ENCODE data around the gene NUDT8. TPM values are rescaled to one million over a fixed set of nuclear protein-coding genes. Genes with fewer than 3 reads are reported as not detected.
"Not testable (repeated sequence)": the region's sequence is repeated elsewhere in the genome, so short reads cannot be mapped to it uniquely, and the experiment has no call there.

The NUDT8 gene
- total RNA-seq, 1 donor from 2014 or later, result 5.2 TPM

- no peak overlapping the region for H3K27ac ChIP-seq (ENCODE audit: low read depth, low read length)
- no peak overlapping the region for H3K4me3 ChIP-seq (ENCODE audit: low read length in 3 of 3)
- no peaks in the 10 kb centered on the region for H3K9me3 ChIP-seq (ENCODE audit: control insufficient read depth in 3 of 3, low read length in 3 of 3)
- no peaks in the 10 kb centered on the region for H3K4me1 ChIP-seq (ENCODE audit: control insufficient read depth in 3 of 3, insufficient read depth in 3 of 3, low read length in 3 of 3)
- no peaks in the 10 kb centered on the region for H3K36me3 ChIP-seq (ENCODE audit: control insufficient read depth in 3 of 3, insufficient read depth in 3 of 3, low read length in 3 of 3)
- H3K9ac ChIP-seq (ENCODE audit: low read depth in 1 of 3, low read length in 3 of 3), result no peak overlapping the region
- H3K27me3 ChIP-seq (ENCODE audit: control insufficient read depth in 3 of 3, insufficient read depth in 3 of 3, low read length in 3 of 3), result peaks cover 11 to 34% (median 26%) of the 10 kb centered on the region in 3 donors
These were observed 11.1 kb upstream of the NUDT8 start for GRCh38 chr11:67640758-67641337.

GRCh38 chr11:67640021-67640757 lies 10.5 kb upstream of the NUDT8 start:
- Histone ChIP-seq H3K4me3 (ENCODE audit: low read length in 3 of 3) (no peak overlapping the region), H3K9ac (ENCODE audit: low read depth in 1 of 3, low read length in 3 of 3) (no peak overlapping the region), H3K36me3 (ENCODE audit: control insufficient read depth in 3 of 3, insufficient read depth in 3 of 3, low read length in 3 of 3) (no peaks in the 10 kb centered on the region), H3K27me3 (ENCODE audit: control insufficient read depth in 3 of 3, insufficient read depth in 3 of 3, low read length in 3 of 3) (peaks cover 12 to 34% (median 26%) of the 10 kb centered on the region in 3 donors), H3K4me1 (ENCODE audit: control insufficient read depth in 3 of 3, insufficient read depth in 3 of 3, low read length in 3 of 3) (no peaks in the 10 kb centered on the region), H3K27ac (ENCODE audit: low read depth, low read length) (no peak overlapping the region), H3K9me3 (ENCODE audit: control insufficient read depth in 3 of 3, low read length in 3 of 3) (no peaks in the 10 kb centered on the region)

- H3K4me3 ChIP-seq (ENCODE audit: low read length in 3 of 3), result no peak within 1 kb of the TSS
- no peaks in the 10 kb centered on the region for H3K9me3 ChIP-seq (ENCODE audit: control insufficient read depth in 3 of 3, low read length in 3 of 3)
- H3K4me1 ChIP-seq (ENCODE audit: control insufficient read depth in 3 of 3, insufficient read depth in 3 of 3, low read length in 3 of 3), result no peaks in the 10 kb centered on the region
- H3K36me3 ChIP-seq (ENCODE audit: control insufficient read depth in 3 of 3, insufficient read depth in 3 of 3, low read length in 3 of 3), result no peaks in the 10 kb centered on the region
- H3K27me3 ChIP-seq (ENCODE audit: control insufficient read depth in 3 of 3, insufficient read depth in 3 of 3, low read length in 3 of 3), result peaks cover 14 to 39% (median 34%) of the 10 kb centered on the region in 3 donors
- H3K9ac ChIP-seq (ENCODE audit: low read depth in 1 of 3, low read length in 3 of 3), result no peak within 1 kb of the TSS
- H3K27ac ChIP-seq (ENCODE audit: low read depth, low read length), result no peak within 1 kb of the TSS
These were observed 9.7 kb upstream of the NUDT8 start, which contains the start of gene TBX10 for GRCh38 chr11:67639438-67639859. TBX10 (minus strand) TSS chr11:67639763; CDS start chr11:67639472, 291 bp downstream.

- Histone ChIP-seq H3K4me3 (ENCODE audit: low read length in 3 of 3) (no peak overlapping the region), H3K4me1 (ENCODE audit: control insufficient read depth in 3 of 3, insufficient read depth in 3 of 3, low read length in 3 of 3) (no peaks in the 10 kb centered on the region), H3K27me3 (ENCODE audit: control insufficient read depth in 3 of 3, insufficient read depth in 3 of 3, low read length in 3 of 3) (peaks cover 14 to 41% (median 39%) of the 10 kb centered on the region in 3 donors), H3K9ac (ENCODE audit: low read depth in 1 of 3, low read length in 3 of 3) (no peak overlapping the region), H3K9me3 (ENCODE audit: control insufficient read depth in 3 of 3, low read length in 3 of 3) (no peaks in the 10 kb centered on the region), H3K27ac (ENCODE audit: low read depth, low read length) (no peak overlapping the region), H3K36me3 (ENCODE audit: control insufficient read depth in 3 of 3, insufficient read depth in 3 of 3, low read length in 3 of 3) (no peaks in the 10 kb centered on the region)
These were observed 9.0 kb upstream of the NUDT8 start for GRCh38 chr11:67638535-67639437.

GRCh38 chr11:67637441-67637840 lies 7.7 kb upstream of the NUDT8 start:
- not testable (repeated sequence) for H3K27ac ChIP-seq (ENCODE audit: low read depth, low read length); H3K9ac ChIP-seq (ENCODE audit: low read depth in 1 of 3, low read length in 3 of 3); H3K9me3 ChIP-seq (ENCODE audit: control insufficient read depth in 3 of 3, low read length in 3 of 3); H3K36me3 ChIP-seq (ENCODE audit: control insufficient read depth in 3 of 3, insufficient read depth in 3 of 3, low read length in 3 of 3); H3K4me1 ChIP-seq (ENCODE audit: control insufficient read depth in 3 of 3, insufficient read depth in 3 of 3, low read length in 3 of 3); H3K4me3 ChIP-seq (ENCODE audit: low read length in 3 of 3)
- peaks cover 14 to 41% (median 39%) of the 10 kb centered on the region in 3 donors for H3K27me3 ChIP-seq (ENCODE audit: control insufficient read depth in 3 of 3, insufficient read depth in 3 of 3, low read length in 3 of 3)

- Histone ChIP-seq H3K4me3 (ENCODE audit: low read length in 3 of 3) (no peak overlapping the region), H3K4me1 (ENCODE audit: control insufficient read depth in 3 of 3, insufficient read depth in 3 of 3, low read length in 3 of 3) (no peaks in the 10 kb centered on the region), H3K27me3 (ENCODE audit: control insufficient read depth in 3 of 3, insufficient read depth in 3 of 3, low read length in 3 of 3) (peaks cover 14 to 39% (median 39%) of the 10 kb centered on the region in 3 donors), H3K27ac (ENCODE audit: low read depth, low read length) (no peak overlapping the region), H3K9ac (ENCODE audit: low read depth in 1 of 3, low read length in 3 of 3) (no peak overlapping the region), H3K36me3 (ENCODE audit: control insufficient read depth in 3 of 3, insufficient read depth in 3 of 3, low read length in 3 of 3) (no peaks in the 10 kb centered on the region), H3K9me3 (ENCODE audit: control insufficient read depth in 3 of 3, low read length in 3 of 3) (no peaks in the 10 kb centered on the region)
These were observed 7.2 kb upstream of the NUDT8 start for GRCh38 chr11:67636962-67637361.

GRCh38 chr11:67635231-67635521 lies 5.4 kb upstream of the NUDT8 start:
- Histone ChIP-seq H3K4me1 (ENCODE audit: control insufficient read depth in 3 of 3, insufficient read depth in 3 of 3, low read length in 3 of 3) (peaks cover 6 to 9% (median 7%) of the 10 kb centered on the region in 3 donors), H3K36me3 (ENCODE audit: control insufficient read depth in 3 of 3, insufficient read depth in 3 of 3, low read length in 3 of 3) (no peaks in the 10 kb centered on the region), H3K9me3 (ENCODE audit: control insufficient read depth in 3 of 3, low read length in 3 of 3) (no peaks in the 10 kb centered on the region), H3K27ac (ENCODE audit: low read depth, low read length) (no peak overlapping the region), H3K4me3 (ENCODE audit: low read length in 3 of 3) (no peak overlapping the region), H3K9ac (ENCODE audit: low read depth in 1 of 3, low read length in 3 of 3) (no peak overlapping the region), H3K27me3 (ENCODE audit: control insufficient read depth in 3 of 3, insufficient read depth in 3 of 3, low read length in 3 of 3) (peaks cover 10 to 26% (median 24%) of the 10 kb centered on the region in 3 donors)

- Histone ChIP-seq H3K4me3 (ENCODE audit: low read length in 3 of 3) (no peak overlapping the region), H3K36me3 (ENCODE audit: control insufficient read depth in 3 of 3, insufficient read depth in 3 of 3, low read length in 3 of 3) (no peaks in the 10 kb centered on the region), H3K4me1 (ENCODE audit: control insufficient read depth in 3 of 3, insufficient read depth in 3 of 3, low read length in 3 of 3) (peaks cover 6 to 10% (median 7%) of the 10 kb centered on the region in 3 donors), H3K9ac (ENCODE audit: low read depth in 1 of 3, low read length in 3 of 3) (no peak overlapping the region), H3K27me3 (ENCODE audit: control insufficient read depth in 3 of 3, insufficient read depth in 3 of 3, low read length in 3 of 3) (peaks cover 4 to 20% (median 18%) of the 10 kb centered on the region in 3 donors), H3K9me3 (ENCODE audit: control insufficient read depth in 3 of 3, low read length in 3 of 3) (no peaks in the 10 kb centered on the region), H3K27ac (ENCODE audit: low read depth, low read length) (no peak overlapping the region)
These were observed 4.9 kb upstream of the NUDT8 start for GRCh38 chr11:67634366-67635230.

- Histone ChIP-seq H3K36me3 (ENCODE audit: control insufficient read depth in 3 of 3, insufficient read depth in 3 of 3, low read length in 3 of 3) (no peaks in the 10 kb centered on the region), H3K9me3 (ENCODE audit: control insufficient read depth in 3 of 3, low read length in 3 of 3) (no peaks in the 10 kb centered on the region)
These were observed 4.1 kb upstream of the NUDT8 start for GRCh38 chr11:67633758-67634365.

More at GRCh38 chr11:67633758-67634365, 4.1 kb upstream of the NUDT8 start:
- Histone ChIP-seq H3K4me1 (ENCODE audit: control insufficient read depth in 3 of 3, insufficient read depth in 3 of 3, low read length in 3 of 3) (peaks cover 11 to 17% (median 13%) of the 10 kb centered on the region in 3 donors), H3K4me3 (ENCODE audit: low read length in 3 of 3) (no peak overlapping the region), H3K9ac (ENCODE audit: low read depth in 1 of 3, low read length in 3 of 3) (no peak overlapping the region), H3K27ac (ENCODE audit: low read depth, low read length) (no peak overlapping the region), H3K27me3 (ENCODE audit: control insufficient read depth in 3 of 3, insufficient read depth in 3 of 3, low read length in 3 of 3) (peaks cover 2 to 17% (median 12%) of the 10 kb centered on the region in 3 donors)
